SJSA1 (cell line): Measurements from ENCODE around the gene ATG16L2. TPM values are rescaled to one million over a fixed set of nuclear protein-coding genes. Genes with fewer than 3 reads are reported as not detected.

Source experiments
- DNase-seq, 2 experiments: peaks; one replicate each; pipeline ENCODE4 v3.0.0-alpha.2; 2015 to 2020; ENCODE audit warnings: low spot score in 2 of 2, low read depth in 1 of 2
- H3K27ac ChIP-seq: fragments of 250-450 bp; sonication (Bioruptor Pico); 2 replicates; pipeline ENCODE4 v1.5.1; 2020; ENCODE audit warnings: mild to moderate bottlenecking, moderate library complexity
- H3K27me3 ChIP-seq: fragments of 250-450 bp; sonication (Bioruptor Pico); replicated peaks from 2 replicates; pipeline ENCODE4 v1.5.1; 2020; ENCODE audit warnings: mild to moderate bottlenecking, moderate library complexity
- H3K36me3 ChIP-seq: fragments of 250-450 bp; sonication (Bioruptor Pico); 2 replicates; pipeline ENCODE4 v1.5.1; 2020; ENCODE audit warnings: mild to moderate bottlenecking
- H3K4me1 ChIP-seq: fragments of 250-450 bp; sonication (Bioruptor Pico); replicated peaks from 2 replicates; pipeline ENCODE4 v1.6.1; 2021; ENCODE audit warnings: mild to moderate bottlenecking
- H3K4me3 ChIP-seq: fragments of 250-450 bp; sonication (Bioruptor Pico); 2 replicates; pipeline ENCODE4 v1.5.1; 2020; ENCODE audit warnings: mild to moderate bottlenecking
- H3K9me3 ChIP-seq: fragments of 250-450 bp; sonication (Bioruptor Pico); replicated peaks from 2 replicates; pipeline ENCODE4 v1.5.1; 2020; ENCODE audit warnings: mild to moderate bottlenecking
- total RNA-seq: library from RNA; depleted of rRNA; stranded (reverse); fragments of >200 nt; shearing (Covaris generic); gene quantifications from 2 replicates; pipeline ENCODE4 v1.2.3, GENCODE V29; 2014

ATG16L2 gene
- total RNA-seq, 1 experiment from 2014 or later = 3.2 TPM

- no peaks in the 10 kb centered on the region for H3K27me3 ChIP-seq
- no peaks in the 10 kb centered on the region; the same call in 1 of the 2 replicates for H3K4me1 ChIP-seq
- DNase-seq = no peak
- no peaks in the 10 kb centered on the region for H3K9me3 ChIP-seq
- H3K4me3 ChIP-seq = no peak overlapping the region
- H3K36me3 ChIP-seq = no peaks in the 10 kb centered on the region
- no peak overlapping the region for H3K27ac ChIP-seq
These were observed 38.7 kb upstream of the ATG16L2 start for GRCh38 chr11:72775288-72776110.

GRCh38 chr11:72776117-72776843 lies 37.9 kb upstream of the ATG16L2 start:
- Histone ChIP-seq H3K9me3 (no peaks in the 10 kb centered on the region), H3K4me1 (no peaks in the 10 kb centered on the region; the same call in 1 of the 2 replicates), H3K27me3 (no peaks in the 10 kb centered on the region), H3K27ac (no peak overlapping the region), H3K36me3 (no peaks in the 10 kb centered on the region), H3K4me3 (no peak overlapping the region)
- no peak for DNase-seq

- no peak overlapping the region for H3K27ac ChIP-seq
- DNase-seq = no peak
- H3K9me3 ChIP-seq = no peaks in the 10 kb centered on the region
- H3K36me3 ChIP-seq = no peaks in the 10 kb centered on the region
- no peaks in the 10 kb centered on the region; the same call in 1 of the 2 replicates for H3K4me1 ChIP-seq
- no peak overlapping the region for H3K4me3 ChIP-seq
- no peaks in the 10 kb centered on the region for H3K27me3 ChIP-seq
These were observed 37.1 kb upstream of the ATG16L2 start for GRCh38 chr11:72776844-72777754.

- no peaks in the 10 kb centered on the region for H3K9me3 ChIP-seq
- no peak overlapping the region for H3K4me3 ChIP-seq
- H3K27me3 ChIP-seq = no peaks in the 10 kb centered on the region
- DNase-seq = no peak
- no peaks in the 10 kb centered on the region for H3K36me3 ChIP-seq
- no peaks in the 10 kb centered on the region; the same call in 1 of the 2 replicates for H3K4me1 ChIP-seq
- H3K27ac ChIP-seq = no peak overlapping the region
These were observed 36.4 kb upstream of the ATG16L2 start for GRCh38 chr11:72777755-72778278.

GRCh38 chr11:72778535-72779494 lies 35.4 kb upstream of the ATG16L2 start:
- Histone ChIP-seq H3K27ac (no peak overlapping the region), H3K4me1 (no peaks in the 10 kb centered on the region), H3K9me3 (no peaks in the 10 kb centered on the region), H3K36me3 (no peaks in the 10 kb centered on the region), H3K4me3 (no peak overlapping the region), H3K27me3 (no peaks in the 10 kb centered on the region)
- no peak for DNase-seq

GRCh38 chr11:72779495-72780128 lies 34.6 kb upstream of the ATG16L2 start:
- DNase-seq = no peak
- Histone ChIP-seq H3K4me3 (no peak overlapping the region), H3K4me1 (no peaks in the 10 kb centered on the region), H3K27ac (no peak overlapping the region), H3K36me3 (no peaks in the 10 kb centered on the region), H3K9me3 (no peaks in the 10 kb centered on the region), H3K27me3 (no peaks in the 10 kb centered on the region)

- Histone ChIP-seq H3K27ac (no peak overlapping the region), H3K4me1 (no peaks in the 10 kb centered on the region), H3K36me3 (no peaks in the 10 kb centered on the region), H3K27me3 (no peaks in the 10 kb centered on the region), H3K4me3 (no peak overlapping the region), H3K9me3 (no peaks in the 10 kb centered on the region)
- no peak for DNase-seq
These were observed 33.7 kb upstream of the ATG16L2 start for GRCh38 chr11:72780296-72781062.

GRCh38 chr11:72781063-72781312 lies 33.2 kb upstream of the ATG16L2 start:
- H3K27me3 ChIP-seq = no peaks in the 10 kb centered on the region

GRCh38 chr11:72781313-72782080 lies 32.7 kb upstream of the ATG16L2 start:
- DNase-seq = no peak
- Histone ChIP-seq H3K27ac (no peak overlapping the region), H3K36me3 (no peaks in the 10 kb centered on the region), H3K9me3 (no peaks in the 10 kb centered on the region), H3K4me3 (peak overlapping the region; percentile 35), H3K4me1 (no peaks in the 10 kb centered on the region), H3K27me3 (no peaks in the 10 kb centered on the region)

More at GRCh38 chr11:72781063-72781312, 33.2 kb upstream of the ATG16L2 start:
- Histone ChIP-seq H3K4me3 (peak overlapping the region; percentile 35; the same call in 1 of the 2 replicates), H3K36me3 (no peaks in the 10 kb centered on the region), H3K27ac (no peak overlapping the region), H3K4me1 (no peaks in the 10 kb centered on the region), H3K9me3 (no peaks in the 10 kb centered on the region)
- DNase-seq = no peak

- H3K4me3 ChIP-seq = no peak overlapping the region; the same call in 1 of the 2 replicates
- H3K9me3 ChIP-seq = no peaks in the 10 kb centered on the region
- no peaks in the 10 kb centered on the region for H3K4me1 ChIP-seq
- no peaks in the 10 kb centered on the region for H3K36me3 ChIP-seq
- no peak for DNase-seq
- H3K27me3 ChIP-seq = no peaks in the 10 kb centered on the region
- H3K27ac ChIP-seq = no peak overlapping the region
These were observed 31.9 kb upstream of the ATG16L2 start for GRCh38 chr11:72782081-72782920.
